NCI-H2081 treated with DMSO at 0.1 percent for 48 hours (cell line): ENCODE data around the gene CHN1.

Source experiments
- DNase-seq: peaks from one replicate; lab custom pipeline; 2025; lab: John Stamatoyannopoulos, UW

The CHN1 gene

GRCh38 chr2:174870787-174871186 lies 134.4 kb downstream of the CHN1 start:
- DNase-seq: no peak

- no peak for DNase-seq
Observed at GRCh38 chr2:174868878-174869277, 136.3 kb downstream of the CHN1 start.

- DNase-seq: no peak
Observed at GRCh38 chr2:174866421-174866820, 138.8 kb downstream of the CHN1 start.

- no peak for DNase-seq
Observed at GRCh38 chr2:174863183-174863582, 142.0 kb downstream of the CHN1 start.

GRCh38 chr2:174859563-174860169 lies 145.5 kb downstream of the CHN1 start:
- no peak for DNase-seq

GRCh38 chr2:174858745-174859144 lies 146.4 kb downstream of the CHN1 start:
- DNase-seq: no peak

DNA sequence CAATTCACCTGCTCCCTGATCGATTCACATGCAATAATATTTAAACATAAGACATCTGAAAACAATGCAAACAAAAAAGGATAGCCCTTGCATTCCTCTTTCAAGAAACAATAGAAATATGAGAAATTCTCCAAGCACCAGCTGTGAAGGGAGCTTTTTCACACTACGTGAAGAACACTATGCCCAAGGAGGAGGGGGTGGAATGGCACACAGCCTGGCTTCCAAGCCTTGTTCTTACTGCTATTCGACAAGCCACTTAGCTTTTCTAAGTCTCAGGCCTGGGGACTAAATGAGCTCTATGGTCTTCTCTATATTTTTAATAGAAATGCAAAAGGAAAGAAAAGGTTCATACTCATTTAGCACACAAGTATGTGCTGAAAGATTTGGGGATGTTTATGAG lies 148.7 kb downstream of the CHN1 start:
- no peak for DNase-seq

DNA sequence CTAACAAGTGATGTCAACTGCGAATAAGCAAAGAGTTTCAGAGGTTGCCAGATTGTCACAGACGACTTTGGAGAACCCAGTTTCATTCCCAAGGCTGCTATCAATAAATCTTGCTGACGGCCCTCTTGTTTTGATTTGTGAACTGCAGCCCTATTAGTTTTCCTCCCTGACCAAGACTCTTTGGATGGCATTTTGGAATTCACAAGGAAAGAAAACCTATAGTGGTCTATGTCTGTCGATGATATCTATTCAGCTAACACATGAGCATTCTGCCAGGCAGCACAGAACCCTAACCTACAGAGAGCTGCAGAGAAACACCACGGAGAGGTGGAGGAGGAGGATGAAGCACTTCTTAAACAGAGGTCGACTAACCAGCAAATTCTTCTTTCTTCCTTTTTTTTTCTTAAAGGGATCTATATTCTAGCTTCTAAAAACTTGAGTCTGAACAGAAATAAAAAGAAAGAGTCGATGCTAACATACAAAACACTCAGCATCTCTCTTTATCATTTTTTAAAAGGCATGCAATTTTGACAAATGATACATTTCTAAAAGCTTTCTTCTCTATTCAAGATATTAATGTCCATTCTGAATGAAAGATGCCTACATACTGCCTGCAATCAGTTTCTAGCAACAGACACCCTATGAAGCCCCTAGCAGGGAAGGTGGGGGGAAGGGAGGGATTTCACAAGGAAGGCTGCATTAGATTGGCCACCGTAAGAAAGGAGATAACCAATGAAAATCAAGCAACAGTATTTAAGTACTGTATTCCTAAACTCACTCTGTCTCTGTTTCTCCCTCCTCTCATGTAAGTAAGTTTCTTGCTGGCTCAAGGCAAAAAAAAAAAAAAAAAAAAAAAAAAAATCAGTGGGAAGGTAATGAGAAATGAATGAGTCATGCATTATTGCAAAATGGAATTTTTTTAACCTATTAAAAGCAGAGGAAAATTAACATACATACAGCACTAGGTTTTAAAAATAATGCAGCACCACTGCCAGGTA lies 157.9 kb downstream of the CHN1 start:
- DNase-seq: no peak

- DNase-seq: no peak
Observed at GRCh38 chr2:174846218-174846617, 159.0 kb downstream of the CHN1 start.

DNA sequence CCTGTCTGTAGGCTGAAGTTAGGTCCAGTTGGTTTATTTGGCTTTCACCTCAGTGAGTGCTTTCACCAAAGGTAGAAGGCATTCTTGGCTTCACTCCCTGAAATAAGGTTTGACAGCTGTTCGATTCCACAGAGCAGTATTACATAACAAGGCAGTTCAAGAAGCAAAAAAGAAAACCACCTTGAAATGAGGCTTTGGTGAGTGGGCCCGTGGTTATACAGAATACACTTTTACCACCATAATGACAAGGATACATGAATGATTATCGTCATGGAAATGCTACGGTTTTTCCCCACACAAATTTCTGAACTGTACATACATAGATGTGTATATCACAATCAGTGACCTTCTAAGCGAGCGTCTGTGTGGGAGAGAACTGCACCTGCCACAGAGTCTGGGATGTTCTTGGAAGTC lies 160.9 kb downstream of the CHN1 start:
- DNase-seq: no peak

DNA sequence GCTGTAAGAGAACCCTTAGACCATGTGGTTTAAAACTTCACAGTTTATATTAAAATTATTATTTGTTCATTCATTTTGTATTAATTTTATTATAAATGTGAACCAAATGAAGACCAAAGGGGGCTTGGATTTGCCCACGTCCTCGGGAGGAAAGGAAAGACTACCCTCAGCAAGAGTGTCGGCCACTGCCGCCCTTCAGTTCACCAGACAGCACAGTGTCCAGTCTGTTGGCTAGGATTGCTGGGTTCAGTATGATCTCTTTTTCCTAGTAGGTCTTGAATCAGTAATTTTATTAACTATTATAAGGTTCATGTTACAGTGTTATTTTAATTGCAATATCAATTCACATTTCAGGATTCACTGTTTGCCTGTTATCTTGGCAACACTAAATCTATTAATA lies 162.7 kb downstream of the CHN1 start:
- no peak for DNase-seq

GRCh38 chr2:174841936-174842335 lies 163.2 kb downstream of the CHN1 start:
- DNase-seq: no peak

DNA sequence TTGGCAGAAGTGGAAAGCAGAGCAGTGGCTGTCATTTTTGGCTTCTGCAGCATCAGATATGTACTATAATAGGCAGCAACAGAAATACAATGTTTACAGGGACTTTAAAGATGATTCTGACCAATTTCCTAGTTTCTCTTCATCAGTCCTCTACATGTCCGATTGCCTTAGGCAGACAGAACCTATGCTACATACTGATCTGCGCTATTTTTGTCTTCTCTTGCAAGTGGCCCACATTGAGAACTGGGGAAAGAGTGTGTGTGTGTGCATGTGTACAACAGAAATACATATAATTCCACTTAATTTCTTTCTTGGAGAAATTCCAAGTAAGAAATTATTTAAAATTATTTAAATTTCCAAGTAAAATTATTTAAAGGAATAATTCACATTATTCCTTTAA lies 163.8 kb downstream of the CHN1 start:
- DNase-seq: no peak

GRCh38 chr2:174840436-174840835 lies 164.7 kb downstream of the CHN1 start:
- DNase-seq: no peak

- DNase-seq: no peak
Observed at GRCh38 chr2:174839662-174840061, 165.5 kb downstream of the CHN1 start.

DNA sequence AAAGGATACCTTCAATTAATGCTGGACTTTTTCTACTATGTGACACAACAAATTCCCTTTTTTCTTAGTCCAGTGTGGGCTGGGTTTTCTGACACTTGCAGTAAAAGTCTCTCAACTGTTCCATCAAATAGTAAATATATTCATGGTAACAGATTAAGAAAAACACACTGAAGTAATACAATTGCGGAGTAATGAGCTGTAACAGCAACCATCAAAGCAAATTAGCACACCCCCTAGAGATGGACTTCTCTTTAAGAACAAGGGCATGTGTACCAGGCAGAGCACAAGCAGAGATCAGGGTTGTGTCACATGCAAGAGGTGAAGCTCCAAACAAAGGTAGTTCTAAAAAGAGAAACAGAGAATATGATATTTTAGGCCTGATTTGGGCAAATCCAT lies 168.2 kb downstream of the CHN1 start:
- DNase-seq: no peak

DNA sequence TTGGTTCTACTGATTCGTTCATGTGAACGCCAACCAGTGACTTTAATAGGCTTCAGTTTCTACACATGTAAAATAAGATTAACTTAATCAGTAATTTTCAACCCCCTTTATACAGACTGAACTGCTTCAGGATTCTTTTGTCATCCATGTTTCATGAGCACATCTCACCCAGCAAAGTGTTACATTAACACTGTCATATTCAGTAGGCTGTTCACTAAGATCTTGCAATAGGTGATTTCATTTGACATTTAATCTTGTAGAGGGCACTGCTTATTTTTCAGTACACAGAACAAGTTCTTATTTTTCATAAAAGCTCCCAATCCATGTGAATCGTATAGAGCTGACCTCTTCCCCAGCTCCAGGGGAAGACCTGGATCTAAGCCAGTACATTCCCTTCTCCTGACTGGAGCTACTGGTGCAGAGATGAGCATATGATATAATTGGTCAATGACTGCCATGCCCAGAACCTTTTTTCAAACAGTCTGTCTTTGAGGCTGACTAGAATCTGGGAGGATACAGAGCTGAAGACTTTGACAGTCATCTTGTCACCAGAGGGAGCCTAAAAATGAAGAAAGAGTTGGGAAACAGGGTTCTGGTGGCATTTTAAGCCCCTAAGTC lies 168.7 kb downstream of the CHN1 start:
- DNase-seq: no peak

DNA sequence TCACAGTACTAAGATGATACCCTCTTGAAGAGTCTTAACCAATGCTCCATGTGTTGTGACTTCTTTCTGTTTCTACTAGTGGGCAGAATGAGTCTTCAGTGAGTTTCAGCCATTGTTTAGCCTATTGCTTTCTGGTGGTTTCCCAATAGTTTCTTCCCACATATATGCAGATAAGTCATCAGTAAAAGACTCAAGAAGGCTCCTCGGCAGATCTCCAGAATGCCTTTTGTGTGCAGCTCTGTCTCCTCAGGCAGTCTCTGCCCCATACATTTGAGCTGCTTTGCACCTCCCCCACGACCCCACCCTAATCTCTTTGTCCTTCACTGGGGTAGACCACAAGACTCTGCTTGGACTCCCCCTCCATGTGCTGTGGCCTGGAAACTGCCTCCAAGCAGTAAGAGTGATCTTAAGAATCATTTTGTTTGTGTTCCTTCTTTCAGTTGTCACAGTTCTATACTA lies 169.4 kb downstream of the CHN1 start:
- no peak for DNase-seq

DNA sequence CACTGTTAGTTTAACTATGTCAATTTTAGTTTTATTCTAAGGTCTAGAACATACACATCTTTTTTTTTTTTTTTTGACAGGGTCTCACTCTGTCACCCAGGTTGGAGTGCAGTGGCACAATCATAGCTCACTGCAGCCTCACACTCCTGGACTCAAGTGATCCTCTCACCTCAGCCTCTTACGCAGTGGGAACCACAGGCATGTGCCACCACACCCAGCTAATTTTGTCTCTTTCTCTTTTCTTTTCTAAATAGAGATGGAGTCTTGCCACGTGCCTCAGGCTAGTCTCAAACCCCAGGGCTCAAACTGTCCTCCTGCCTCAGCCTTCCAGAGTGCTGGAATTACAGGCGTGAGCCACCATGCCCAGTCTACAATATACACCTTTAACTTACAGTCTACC lies 171.4 kb downstream of the CHN1 start:
- no peak for DNase-seq

DNA sequence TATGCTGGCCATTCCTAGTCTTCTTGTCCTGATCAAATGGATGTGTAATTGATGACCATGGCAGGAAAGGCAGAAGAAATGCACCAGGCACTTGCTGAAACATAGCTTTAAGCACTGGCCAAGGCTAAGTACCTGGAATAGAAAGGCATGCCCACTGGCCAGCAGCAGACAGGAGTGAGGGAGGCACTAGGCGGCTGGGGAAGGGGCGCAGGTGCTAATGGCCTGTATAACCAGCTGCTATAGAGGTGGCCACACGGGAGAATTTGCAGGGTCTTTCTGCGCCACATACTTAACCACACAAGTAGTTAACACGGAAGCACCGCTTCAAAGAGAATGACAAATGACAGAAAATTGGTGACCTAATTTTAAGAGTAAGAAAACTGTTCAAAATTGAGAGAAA lies 174.6 kb downstream of the CHN1 start:
- DNase-seq: no peak

- DNase-seq: no peak
Observed at GRCh38 chr2:174829550-174829949, 175.6 kb downstream of the CHN1 start.

DNA sequence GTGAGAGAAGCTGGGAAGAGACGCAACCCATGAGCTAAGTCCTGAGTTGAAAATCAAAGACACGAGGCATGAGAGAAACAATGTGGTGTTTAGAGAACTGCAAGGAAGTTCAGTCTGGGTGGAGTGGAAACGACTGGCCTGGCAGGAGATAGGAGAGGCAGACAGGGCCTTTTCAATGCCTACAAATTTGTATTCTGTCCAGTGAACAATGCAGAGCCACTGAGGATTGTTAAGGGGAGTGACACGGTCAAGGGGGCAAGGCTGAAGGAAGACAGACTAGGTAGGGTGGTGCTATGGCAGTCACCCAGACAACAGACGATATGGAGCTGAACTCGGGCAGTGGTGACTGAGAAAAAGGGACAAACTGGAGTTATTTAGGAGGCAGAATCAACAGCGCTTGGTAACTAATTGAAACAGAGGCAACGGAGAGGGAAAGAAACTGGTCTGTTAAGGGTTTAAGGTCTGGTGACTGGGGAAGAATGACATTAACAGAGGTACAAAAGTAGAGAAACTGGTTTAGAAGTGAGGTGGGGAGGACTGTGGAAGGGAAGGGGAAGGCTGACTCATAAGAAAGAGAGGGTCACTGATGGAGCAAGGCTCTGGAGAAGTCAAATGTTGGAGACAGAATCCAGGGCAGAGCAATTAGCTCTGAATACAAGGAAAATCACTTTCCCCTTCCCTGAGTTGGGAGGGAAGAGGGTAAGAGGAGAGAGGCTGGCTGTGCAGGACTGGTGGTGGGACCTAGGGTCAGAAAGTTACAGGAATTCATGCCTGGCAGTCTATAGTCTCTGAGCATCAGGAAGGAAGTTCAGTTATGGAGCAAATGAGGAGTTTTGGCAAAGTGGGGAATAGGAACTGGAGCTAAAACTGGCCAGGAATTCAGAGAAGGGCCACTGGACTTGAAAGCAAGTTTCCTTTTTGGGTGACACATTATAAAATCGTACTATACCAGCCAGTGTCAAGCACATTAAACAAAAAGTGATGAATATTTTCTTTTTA lies 177.5 kb downstream of the CHN1 start:
- no peak for DNase-seq
